SKM-1 treated with dmso at 0.1 percent for 144 hours (cell line): Measurements from ENCODE around the gene IPO5.
"Not testable (repeated sequence)": the region's sequence is repeated elsewhere in the genome, so short reads cannot be mapped to it uniquely, and the experiment has no call there.

Experiments used
- DNase-seq: peaks from one replicate; lab custom pipeline; 2025; ENCODE audit not compliant: unreplicated experiment; lab: John Stamatoyannopoulos, UW

The IPO5 gene

DNA sequence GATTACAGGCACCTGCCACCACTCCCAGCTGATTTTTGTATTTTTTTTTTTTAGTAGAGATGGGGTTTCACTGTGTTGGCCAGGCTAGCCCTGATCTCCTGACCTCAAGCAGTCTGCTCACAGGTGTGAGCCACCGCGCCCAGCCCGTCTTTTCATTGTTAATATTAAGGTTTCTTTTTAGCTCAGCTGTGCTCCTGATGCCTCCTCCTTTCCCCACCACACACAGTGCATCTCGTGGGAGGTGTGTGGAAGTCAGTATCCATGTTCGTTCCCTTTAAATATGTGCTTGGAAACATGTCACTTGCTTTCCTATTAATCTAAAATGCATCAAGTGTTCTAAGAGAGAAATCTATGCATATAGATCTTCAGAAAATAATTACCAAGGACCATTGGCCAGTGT lies 53.5 kb downstream of the IPO5 start:
- no peak for DNase-seq

DNA sequence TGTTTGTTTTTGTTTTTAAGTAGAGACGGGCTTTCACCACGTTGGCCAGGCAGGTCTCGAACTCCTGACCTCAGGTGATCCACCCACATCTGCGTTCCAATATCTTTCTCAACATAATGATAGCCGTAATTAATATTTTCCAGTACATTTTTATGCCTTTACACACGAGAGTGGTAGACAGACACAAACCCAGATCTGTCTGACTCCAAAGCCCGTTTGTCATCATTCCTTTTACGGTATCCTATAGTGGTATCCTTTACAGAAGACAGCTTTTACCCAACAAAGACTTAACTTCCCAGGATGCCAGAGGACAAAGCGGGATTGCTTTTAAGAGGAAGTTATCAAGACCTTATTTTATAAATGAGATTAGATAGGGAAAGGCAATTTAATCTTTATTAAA lies 59.8 kb downstream of the IPO5 start:
- DNase-seq: no peak

DNA sequence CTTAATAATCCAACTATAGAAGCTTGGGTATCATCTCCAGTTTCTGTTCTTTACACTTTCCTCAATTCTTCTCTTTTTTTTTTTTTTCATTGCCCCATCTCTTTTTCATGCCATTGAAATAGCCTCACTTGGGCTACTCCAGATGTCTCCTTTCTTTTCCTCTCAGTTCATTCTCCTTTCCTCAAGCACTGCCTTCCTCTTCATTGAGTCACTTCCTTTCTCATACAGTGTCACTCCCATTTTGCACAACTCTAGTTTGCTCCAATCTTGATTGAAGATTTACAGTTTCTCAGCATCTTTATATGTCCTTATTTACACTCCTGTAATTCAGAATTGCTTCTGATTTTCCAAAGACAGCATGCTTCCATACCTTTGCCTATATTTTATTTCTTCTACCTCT lies 61.3 kb downstream of the IPO5 start:
- DNase-seq: no peak

DNA sequence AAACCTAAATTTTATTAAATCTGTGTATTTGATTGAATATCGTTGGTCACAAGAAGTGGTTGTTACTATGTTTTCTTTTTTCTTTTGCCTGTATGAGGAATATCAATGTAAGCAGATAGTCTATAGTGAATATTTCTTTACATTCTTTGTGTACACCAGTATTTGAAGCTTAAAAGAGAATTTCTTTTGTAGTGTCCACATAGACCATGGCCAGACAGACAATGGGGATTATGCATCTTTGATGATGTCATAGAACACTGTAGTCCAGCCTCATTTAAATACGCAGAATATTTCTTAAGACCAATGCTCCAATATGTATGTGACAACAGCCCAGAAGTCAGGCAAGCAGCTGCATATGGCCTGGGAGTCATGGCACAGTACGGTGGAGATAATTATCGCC lies 64.8 kb downstream of the IPO5 start:
- no peak for DNase-seq

DNA sequence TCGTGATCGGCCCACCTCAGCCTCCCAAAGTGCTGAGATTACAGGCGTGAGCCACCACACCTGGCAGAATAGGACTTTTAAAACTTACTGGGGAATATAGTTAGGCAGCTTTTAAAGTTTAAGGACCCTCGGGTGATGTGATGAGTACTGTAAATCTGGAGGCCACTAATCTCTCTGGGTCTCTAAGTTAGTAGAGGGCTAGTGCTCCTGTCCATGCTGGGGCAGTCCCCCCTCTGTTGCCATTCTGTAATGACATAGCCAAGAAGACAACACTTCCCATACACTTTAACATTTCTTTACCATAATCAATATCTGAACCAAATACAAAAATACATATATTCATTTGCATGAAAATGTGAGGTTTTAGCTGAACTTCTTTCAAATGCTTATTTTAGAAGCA lies 65.7 kb downstream of the IPO5 start:
- no peak for DNase-seq

DNA sequence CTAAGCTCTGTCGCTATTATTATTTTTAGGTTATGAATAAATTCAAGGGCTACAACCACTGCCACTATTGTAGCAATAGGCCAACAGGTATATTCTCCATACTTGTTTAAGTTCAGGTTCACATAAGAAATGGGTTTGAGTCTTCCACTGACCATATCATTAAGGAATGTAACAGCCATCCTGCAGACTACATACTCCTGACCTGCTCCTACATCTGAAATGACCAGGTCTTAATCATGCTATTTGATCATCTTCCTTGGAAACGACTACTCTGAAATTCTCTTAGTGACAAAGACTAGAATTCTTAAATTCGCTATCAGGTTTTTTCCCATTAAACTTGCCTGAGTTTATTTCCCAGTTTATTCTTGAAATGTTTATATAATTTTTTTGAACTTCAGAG lies 66.8 kb downstream of the IPO5 start:
- no peak for DNase-seq

DNA sequence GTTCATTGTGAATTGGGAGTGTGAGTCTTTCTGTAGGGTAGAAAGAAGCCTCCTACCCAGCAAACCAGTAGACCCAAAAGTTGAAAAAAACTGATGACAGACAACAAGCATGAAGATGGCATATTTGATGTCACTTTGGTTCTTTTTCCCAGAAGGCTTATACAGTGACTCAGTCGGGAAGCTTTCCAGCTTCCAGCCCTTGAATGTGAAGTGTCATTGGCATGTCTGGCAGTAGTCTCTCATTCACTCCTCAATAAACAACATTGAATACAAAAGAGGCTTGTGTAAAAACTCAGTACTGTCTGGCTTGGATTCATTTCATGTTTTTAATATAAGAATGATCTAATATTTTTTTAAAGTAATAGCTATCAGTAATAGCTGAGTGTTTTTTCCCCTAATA lies 68.7 kb downstream of the IPO5 start:
- no peak for DNase-seq

DNA sequence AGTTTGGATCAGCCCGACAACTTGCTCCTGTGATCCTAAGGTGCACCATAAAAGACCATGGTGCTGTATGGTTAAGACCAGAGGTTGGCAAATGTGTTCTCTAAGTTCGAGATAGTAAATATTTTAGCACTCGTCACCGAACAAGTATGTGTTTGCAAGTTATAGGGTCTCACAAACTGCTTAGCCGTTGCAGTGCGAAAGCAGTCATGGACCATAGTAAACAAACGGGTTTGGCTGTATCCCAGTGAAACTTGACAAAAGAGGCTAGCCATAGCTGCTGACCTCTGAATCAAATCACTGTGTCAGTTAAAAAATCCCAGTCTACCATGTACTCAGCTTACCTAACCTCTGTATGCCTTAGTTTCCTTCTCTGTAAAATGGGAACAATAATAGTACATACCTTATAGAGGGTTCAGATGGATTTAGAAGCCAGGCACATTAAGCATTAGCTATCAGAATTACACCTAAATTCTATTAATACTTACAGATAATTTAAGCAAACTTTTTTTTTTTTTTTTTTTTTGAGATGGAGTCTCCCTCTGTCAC lies 72.1 kb downstream of the IPO5 start:
- DNase-seq: no peak

DNA sequence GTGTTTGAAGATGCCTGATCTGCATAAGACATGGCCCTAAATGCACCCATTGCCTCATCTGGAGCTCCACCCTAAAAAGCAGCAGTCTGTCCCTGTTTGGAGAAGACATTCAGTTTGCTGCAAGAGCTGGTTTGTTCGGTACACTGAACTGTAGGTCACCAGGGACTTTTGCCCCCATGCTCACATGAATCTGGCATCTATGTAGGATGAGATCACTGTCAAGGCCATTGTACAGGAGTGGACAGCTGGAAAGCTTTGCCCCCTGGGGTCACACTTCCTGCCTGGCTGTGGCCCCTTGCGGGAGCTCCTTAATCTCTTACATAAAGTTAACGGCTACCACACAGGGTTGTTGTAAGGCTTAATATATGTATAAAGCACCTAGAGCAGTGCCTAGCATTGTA lies 73.0 kb downstream of the IPO5 start:
- no peak for DNase-seq

DNA sequence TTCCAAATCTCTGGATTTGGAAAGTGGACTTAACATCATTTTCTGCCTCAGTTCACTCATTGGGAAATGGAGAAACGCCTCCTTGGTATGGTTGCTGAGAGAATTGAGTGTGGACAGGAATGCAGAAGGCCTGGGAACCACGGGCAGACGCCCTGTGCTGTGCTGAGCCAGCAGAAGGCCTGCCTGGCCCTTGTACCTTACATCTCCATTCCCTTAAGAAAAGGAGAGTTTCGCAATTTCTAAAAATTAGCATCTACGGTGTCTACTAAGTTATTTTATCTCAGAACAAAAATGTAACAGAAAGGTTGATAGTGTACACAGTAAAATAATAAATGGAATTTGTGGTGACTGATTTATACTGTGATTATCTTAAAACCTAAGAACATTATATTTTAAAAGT lies 78.7 kb downstream of the IPO5 start:
- DNase-seq: no peak

DNA sequence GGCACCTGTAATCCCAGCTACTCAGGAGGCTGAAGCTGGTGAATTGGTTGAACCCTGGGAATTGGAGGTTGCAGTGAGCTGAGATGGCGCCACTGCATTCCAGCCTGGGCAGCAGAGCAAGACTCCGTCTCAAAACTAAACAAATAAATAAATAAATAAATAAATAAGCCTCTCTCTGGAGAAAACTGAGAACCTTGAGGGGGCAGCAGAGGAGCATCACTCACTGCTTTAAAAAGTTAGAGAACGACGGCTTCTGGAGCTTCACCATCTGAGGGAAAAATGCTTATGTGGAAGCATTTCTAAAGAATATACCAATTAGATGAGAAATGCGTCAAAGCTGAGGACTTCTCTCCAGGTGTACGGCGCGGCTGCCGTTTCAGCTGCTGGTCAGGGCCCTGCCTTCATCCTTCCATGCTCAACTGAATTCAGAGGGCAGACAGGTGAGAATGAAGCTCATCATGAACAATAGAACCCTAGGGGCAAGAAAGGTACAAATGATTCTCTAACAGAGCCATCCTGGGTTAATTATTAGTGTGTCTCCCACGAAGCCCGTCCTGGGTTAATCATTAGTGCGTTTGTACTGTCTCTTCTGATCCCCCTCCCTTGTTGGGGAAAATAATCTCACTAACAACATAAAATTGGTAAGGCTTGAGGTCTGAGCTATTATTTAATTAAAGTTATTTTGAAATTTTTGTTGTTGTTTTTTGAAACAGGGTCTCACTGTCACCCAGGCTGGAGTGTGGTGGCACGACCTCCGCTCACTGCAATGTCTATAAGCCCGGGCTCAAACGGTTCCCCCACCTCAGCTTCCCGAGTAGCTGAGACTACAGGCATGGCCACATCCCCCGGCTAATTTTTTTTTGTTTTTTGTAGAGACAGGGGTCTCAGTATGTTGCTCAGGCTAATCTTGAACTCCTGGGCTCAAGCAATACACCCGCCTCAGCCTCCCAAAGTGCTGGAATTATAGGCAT lies 80.1 kb downstream of the IPO5 start:
- DNase-seq: no peak

DNA sequence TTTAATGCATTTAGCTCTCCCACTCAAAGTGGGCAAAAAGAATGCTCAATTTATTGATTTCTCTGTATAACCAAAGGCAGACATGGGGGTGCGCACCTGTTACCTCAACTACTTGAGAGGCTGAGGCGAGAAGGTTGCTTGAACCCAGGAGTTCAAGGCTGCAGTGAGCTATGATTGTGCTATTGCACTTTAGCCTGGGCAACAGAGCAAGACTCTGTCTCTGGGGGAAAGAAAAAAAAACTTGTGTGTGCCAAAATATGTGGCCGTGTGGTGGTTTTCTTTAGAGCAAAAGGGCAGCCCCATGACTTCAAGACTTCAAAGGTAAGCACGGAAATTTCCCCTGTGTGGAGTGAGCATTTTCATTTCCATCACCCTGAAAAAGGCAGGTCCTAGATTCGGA lies 81.9 kb downstream of the IPO5 start:
- no peak for DNase-seq

DNA sequence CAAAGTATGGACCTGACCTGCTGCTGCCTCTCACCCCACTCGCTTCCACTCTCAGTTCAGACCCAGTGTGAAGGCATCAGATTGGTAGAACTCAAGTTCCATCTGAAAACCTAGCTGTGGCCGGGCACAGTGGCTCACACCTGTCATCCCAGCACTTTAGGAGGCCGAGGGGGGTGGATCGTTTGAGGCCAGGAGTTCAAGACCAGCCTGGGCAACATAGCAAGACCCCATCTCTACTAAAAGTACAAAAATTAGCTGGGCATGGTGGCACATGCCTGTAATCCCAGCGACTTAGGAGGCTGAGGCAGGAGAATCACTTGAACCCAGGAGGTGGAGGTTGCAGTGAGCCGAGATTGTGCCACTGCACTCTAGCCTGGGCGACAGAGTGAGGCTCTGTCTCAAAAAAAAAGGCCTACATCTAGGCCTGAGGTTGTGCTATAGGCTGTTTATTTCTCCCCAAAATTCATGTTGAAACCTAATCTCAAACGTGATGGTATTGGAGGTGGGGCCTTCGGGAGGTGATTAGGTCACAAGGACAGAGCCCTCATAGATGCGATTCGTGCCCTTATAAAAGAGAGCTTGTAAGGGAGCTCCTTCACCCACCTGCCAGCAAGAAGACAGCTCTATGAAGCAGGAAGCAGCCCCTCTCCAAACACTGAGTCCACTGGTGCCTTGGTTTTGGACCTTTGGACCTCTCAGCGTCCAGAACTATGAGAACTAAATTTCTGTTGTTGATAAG lies 83.3 kb downstream of the IPO5 start:
- not testable (repeated sequence) for DNase-seq

DNA sequence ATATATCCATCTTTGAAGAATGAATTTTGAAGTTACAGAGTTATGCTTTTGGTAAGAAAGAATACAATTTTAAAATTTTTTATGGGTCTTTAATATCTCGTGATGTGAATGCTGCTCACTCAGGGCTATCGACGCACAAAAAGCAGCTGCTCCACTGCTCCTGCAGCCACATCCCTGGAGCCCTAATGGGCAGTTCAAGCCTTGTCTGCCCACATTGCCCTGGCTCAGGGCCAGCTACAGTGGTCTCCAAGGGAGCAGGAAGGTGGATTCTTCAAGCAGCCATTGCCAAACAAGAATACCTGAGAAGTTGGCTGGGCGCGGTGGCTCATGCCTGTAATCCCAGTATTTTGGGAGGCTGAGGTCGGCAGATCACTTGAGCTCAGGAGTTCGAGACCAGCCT lies 85.8 kb downstream of the IPO5 start:
- DNase-seq: no peak

DNA sequence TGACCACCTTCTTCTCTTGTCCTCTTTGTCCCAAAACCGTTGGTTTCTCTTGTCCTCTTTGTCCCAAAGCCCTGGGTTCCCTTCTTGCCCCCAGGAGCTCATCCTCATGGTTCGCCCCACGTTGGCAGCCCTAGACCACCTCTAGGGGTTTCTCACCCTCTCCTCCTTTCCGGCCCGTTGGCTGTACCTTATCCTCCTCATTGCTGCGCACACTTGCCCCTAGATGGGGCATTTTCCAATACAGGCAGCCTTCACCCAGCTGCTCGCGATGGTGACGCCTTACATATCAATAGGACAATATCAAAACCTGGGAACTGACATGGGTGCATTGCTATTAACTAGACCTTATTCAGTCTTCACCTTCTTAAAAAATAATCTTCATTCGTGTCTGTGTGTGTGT lies 86.5 kb downstream of the IPO5 start:
- no peak for DNase-seq

DNA sequence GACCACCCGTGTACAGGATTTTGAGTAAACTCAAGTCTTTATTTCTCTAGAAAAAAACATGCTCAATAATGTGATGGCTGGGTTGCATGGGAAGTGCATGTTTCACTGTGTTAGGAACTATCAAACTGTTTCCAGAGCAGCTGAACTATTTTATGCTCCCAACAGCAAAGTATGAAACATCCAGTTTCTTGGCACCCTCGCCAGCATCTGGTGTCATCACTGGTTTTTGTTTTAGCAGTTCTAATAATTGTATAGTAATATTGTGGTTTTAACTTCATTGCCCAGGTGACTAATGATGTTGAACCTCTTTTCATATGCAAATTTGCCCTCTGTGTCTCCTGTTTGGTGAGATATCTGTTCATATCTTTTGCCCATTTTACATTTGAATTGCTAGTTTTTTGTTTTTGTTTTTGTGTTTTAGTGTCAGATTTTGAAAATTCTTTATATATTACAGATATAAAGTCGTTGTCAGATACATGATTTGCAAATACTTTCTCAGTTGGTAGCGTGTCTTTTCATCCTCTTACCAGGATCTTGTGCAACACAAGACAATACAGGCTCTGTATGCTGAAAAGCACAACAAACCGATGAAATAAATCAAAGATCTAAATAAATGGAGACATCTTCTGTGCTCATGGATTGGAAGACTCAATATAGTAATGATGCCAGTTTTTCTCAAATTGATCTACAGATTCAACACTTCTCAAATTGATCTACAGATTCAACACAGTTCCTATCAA lies 87.8 kb downstream of the IPO5 start:
- DNase-seq: no peak

DNA sequence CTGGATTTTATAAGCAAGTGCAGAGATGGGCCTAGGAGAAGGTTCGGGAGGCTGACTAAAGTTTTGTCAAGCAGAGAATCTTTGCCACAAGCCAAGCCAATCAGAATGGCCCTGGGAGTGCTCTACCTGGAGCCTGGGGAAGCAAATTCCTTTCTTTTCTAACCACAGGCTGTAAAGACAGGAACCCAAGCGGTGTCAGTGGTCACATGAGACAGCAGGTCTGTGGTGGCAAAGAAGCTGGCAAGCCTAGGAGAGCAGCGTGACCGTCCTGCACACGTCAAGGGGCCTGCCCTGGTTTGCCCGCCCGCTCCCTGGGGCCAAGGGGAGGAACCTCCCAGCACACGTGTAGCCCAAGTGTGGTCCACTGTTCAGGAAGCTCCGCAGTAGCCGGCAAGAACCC lies 90.8 kb downstream of the IPO5 start:
- no peak for DNase-seq

DNA sequence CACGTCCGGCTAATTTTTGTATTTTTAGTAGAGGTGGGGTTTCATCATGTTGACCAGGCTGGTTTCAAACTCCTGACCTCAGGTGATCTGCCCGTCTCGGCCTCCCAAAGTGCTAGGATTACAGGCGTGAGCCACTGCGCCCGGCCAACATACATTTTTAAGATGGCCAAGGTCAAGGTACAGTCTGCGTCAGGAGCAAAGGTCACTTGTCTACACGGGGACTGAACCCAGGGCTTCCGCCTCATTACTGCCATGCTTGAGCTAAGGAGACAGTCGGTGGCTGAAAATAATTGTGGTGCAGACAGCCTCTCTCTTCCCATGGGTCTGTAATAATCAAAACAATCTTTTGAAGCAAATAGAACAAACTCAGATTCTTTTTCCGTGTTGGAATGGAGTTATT lies 94.3 kb downstream of the IPO5 start:
- not testable (repeated sequence) for DNase-seq

DNA sequence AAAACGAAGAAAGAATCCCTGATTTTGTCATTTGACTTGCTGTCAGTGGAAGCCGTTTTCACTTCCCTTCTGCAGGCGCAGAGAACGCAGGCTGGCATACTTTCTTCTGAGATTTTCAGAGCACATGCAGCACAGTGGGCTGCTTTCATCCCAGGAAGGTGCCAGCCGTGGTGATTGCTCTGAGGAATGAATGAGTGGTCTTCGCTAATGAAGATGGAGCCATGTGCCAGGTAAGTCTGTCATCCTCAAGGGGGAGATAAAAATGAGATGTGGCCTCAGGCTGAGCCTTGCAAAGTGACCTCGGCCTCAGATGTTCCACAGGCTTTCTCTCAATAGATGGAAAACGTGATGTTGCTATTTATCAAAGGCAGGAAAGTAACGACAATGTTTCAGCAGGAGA lies 94.8 kb downstream of the IPO5 start:
- no peak for DNase-seq

DNA sequence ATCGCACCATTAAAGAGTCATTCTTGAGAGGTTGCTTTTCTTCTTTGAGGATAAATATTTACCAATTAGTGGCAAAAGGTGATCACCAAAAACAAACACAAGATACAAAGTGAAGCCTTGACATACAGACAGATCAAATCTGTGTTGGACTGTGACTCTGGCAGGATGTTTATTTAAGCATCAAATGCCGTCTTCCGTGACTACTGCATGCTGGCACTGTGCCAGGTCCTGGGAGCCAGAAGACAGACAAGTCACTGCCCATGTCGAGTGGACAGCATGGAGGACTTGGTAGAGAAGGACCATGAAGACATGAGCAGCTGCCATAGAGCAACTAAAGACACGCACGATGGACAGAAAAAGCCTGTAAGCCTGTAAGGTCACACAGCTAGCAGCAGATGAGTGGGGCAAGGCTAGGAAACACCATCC lies 96.6 kb downstream of the IPO5 start:
- no peak for DNase-seq

DNA sequence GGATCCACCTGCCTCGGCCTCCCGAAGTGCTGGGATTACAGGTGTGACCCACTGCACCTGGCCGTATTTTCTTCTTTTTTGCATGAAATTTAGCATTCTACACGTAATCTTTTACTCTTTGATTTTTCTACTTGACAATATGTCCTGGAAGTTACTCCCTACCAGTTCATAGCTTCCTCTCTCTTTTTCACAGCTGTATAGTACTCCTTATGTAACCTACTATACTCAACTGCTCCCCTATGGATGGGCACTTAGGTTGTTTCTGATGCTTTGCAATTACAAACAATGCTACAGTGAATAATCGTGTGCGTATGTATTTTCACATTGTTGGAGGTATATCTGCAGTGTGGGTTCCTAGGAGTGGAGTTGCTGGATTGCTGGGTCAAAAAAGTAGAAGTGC lies 98.9 kb downstream of the IPO5 start:
- no peak for DNase-seq
